BE2C (cell line): ENCODE results near the gene ACTL6A.

Source experiments
- DNase-seq: peaks from one replicate; pipeline ENCODE4 v3.0.0-alpha.2; 2020
- H3K27me3 ChIP-seq: fragments of 250-450 bp; sonication (Bioruptor Pico); 2 replicates; pipeline ENCODE4 v1.5.1; 2020; ENCODE audit warnings: mild to moderate bottlenecking
- H3K36me3 ChIP-seq: fragments of 250-450 bp; sonication (Bioruptor Pico); 2 replicates; pipeline ENCODE4 v1.5.1; 2020; ENCODE audit warnings: mild to moderate bottlenecking
- H3K4me1 ChIP-seq: fragments of 250-450 bp; sonication (Bioruptor Pico); 2 replicates; pipeline ENCODE4 v1.5.1; 2020
- H3K4me3 ChIP-seq: 2 replicates; pipeline ENCODE4 v1.5.1; 2011; ENCODE audit warnings: low read depth, low read length
- H3K9me3 ChIP-seq: fragments of 250-450 bp; sonication (Bioruptor Pico); 2 replicates; pipeline ENCODE4 v1.5.1; 2020
- CTCF ChIP-seq: IDR thresholded peaks from 2 replicates; pipeline ENCODE4 v1.5.1; 2012; ENCODE audit warnings: mild to moderate bottlenecking, low read depth, low read length

The ACTL6A gene

GRCh38 chr3:179531576-179531975 lies 31.1 kb upstream of the ACTL6A start:
- no peak for TF ChIP-seq CTCF
- DNase-seq = no peak
- no peaks in the 10 kb centered on the region for H3K36me3 ChIP-seq
- H3K9me3 ChIP-seq = no peaks in the 10 kb centered on the region
- peaks cover 7% of the 10 kb centered on the region for H3K4me1 ChIP-seq
- no peaks in the 10 kb centered on the region for H3K27me3 ChIP-seq
- no peak overlapping the region for H3K4me3 ChIP-seq

GRCh38 chr3:179533274-179533673 lies 29.5 kb upstream of the ACTL6A start:
- H3K27me3 ChIP-seq = no peaks in the 10 kb centered on the region
- no peaks in the 10 kb centered on the region for H3K4me1 ChIP-seq
- H3K36me3 ChIP-seq = no peaks in the 10 kb centered on the region
- TF ChIP-seq CTCF = no peak
- no peaks in the 10 kb centered on the region for H3K9me3 ChIP-seq
- DNase-seq = no peak
- H3K4me3 ChIP-seq = no peak overlapping the region

- Histone ChIP-seq H3K4me3 (no peak overlapping the region), H3K27me3 (no peaks in the 10 kb centered on the region), H3K36me3 (no peaks in the 10 kb centered on the region), H3K4me1 (no peaks in the 10 kb centered on the region), H3K9me3 (no peaks in the 10 kb centered on the region)
- TF ChIP-seq CTCF = no peak
- no peak for DNase-seq
These were observed 26.5 kb upstream of the ACTL6A start for GRCh38 chr3:179536256-179536655.

GRCh38 chr3:179541094-179541493 lies 21.6 kb upstream of the ACTL6A start:
- no peaks in the 10 kb centered on the region for H3K36me3 ChIP-seq
- no peaks in the 10 kb centered on the region for H3K9me3 ChIP-seq
- DNase-seq = no peak
- H3K27me3 ChIP-seq = no peaks in the 10 kb centered on the region
- TF ChIP-seq CTCF = no peak
- no peak overlapping the region for H3K4me3 ChIP-seq
- no peaks in the 10 kb centered on the region for H3K4me1 ChIP-seq

GRCh38 chr3:179541596-179541995 lies 21.1 kb upstream of the ACTL6A start:
- Histone ChIP-seq H3K4me1 (no peaks in the 10 kb centered on the region), H3K27me3 (no peaks in the 10 kb centered on the region), H3K9me3 (no peaks in the 10 kb centered on the region), H3K36me3 (no peaks in the 10 kb centered on the region), H3K4me3 (no peak overlapping the region)
- no peak for DNase-seq
- no peak for TF ChIP-seq CTCF

- H3K9me3 ChIP-seq = no peaks in the 10 kb centered on the region
- no peaks in the 10 kb centered on the region for H3K36me3 ChIP-seq
- H3K4me3 ChIP-seq = no peak overlapping the region
- H3K4me1 ChIP-seq = no peaks in the 10 kb centered on the region
- DNase-seq = no peak
- TF ChIP-seq CTCF = no peak
- no peaks in the 10 kb centered on the region for H3K27me3 ChIP-seq
These were observed 20.4 kb upstream of the ACTL6A start for GRCh38 chr3:179542375-179542774.
